Loucy (cell line): ENCODE data around the gene MYCL.

ENCODE experiments used
- CTCF ChIP-seq: fragments of 200-600 bp; sonication (generic); conservative IDR thresholded peaks from 2 replicates; pipeline ENCODE4 v1.5.1; 2014; ENCODE audit warnings: mild to moderate bottlenecking, antibody characterized with exemption, low read length
- EZH2phosphoT487 ChIP-seq: fragments of 200-600 bp; IDR thresholded peaks from 2 replicates; pipeline ENCODE4 v1.6.1; 2018; ENCODE audit warnings: antibody characterized with exemption, mild to moderate bottlenecking, moderate library complexity, borderline replicate concordance

GRCh38 chr1:39854314-39854713, 47.4 kb downstream of the MYCL start:
- TF ChIP-seq CTCF (no peak), EZH2phosphoT487 (no peak)
